ENCODE data around the gene TRPC4.

DNA sequence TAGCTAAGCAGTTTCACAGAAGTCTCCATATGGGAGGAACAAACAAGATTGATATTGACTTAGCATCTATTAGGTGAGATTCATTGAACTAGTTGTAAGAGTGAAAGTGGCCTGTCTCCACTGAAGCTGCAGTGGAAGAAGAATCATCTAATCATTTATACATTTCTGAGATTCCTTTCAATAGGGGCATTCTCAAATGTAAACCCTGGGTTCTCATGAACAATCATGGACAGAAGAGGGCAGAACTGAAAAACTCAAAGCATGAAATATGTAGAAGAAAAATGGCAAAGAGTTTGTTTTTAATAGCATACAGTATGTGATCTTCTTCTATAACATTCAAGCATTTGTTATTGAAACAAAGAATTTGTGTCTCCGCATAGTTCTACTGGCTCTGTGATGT is 253.4 kb downstream of the TRPC4 start:
- TF ChIP-seq MYC (IDR thresholded peaks at IDR 0.05; ENCODE audit: low read depth, low read length) = no peak
- TF ChIP-seq JUN (IDR thresholded peaks at IDR 0.05; ENCODE audit: borderline replicate concordance, insufficient read depth, insufficient read length, low read depth) = no peak
- no peak for TF ChIP-seq CTCF (IDR thresholded peaks at IDR 0.05; ENCODE audit: extremely low read depth in 1 of 2, insufficient read depth in 1 of 2, low read depth in 1 of 2, low read length in 2 of 2)
- no peak for TF ChIP-seq POLR2AphosphoS5 (IDR thresholded peaks at IDR 0.05; ENCODE audit: insufficient read depth, low read depth, low read length)

Data from endothelial cell of umbilical vein (primary cell).